ENCODE results near the gene SEL1L. TPM values are rescaled to one million over a fixed set of nuclear protein-coding genes. Genes with fewer than 3 reads are reported as not detected.

The SEL1L gene
- total and polyA plus RNA-seq, 2 of the 13 experiments (the other 11 are each of a cell fraction or from before 2014, with no cell fraction given) = 15.3 to 61.0 TPM

DNA sequence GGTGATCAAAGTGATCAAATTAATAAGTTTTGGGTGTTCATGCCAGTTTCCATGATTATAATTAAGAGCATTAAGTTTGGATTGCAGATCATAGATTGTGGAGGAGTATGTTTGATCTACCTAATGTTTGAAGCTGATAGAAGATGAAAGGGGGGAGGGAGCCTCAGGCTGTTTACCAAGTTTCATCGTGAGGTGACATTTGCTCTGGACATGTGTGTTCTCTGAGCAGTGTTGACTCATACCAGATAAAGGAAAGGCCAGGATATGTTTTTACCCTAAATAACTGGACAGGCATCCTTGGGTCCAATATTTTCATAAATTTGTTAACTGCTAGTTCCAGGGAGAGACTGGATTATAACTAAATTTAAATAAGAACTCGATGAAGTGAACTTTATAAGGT, 3.5 kb upstream of the SEL1L start (continued):
- TF ChIP-seq RAD51 (IDR thresholded peaks at IDR 0.05; ENCODE audit: borderline replicate concordance) (no peak), ZNF816 (CRISPR knock-in tag; IDR thresholded peaks at IDR 0.05; ENCODE audit: borderline replicate concordance) (no peak), ZNF333 (CRISPR knock-in tag; IDR thresholded peaks at IDR 0.05; ENCODE audit: borderline replicate concordance) (no peak), RFXAP (CRISPR knock-in tag; IDR thresholded peaks at IDR 0.05; ENCODE audit: borderline replicate concordance) (no peak), RFX1 (IDR thresholded peaks at IDR 0.05) (no peak), MED1 (CRISPR knock-in tag; IDR thresholded peaks at IDR 0.05) (peak; percentile 60), HNF1A (IDR thresholded peaks at IDR 0.05; ENCODE audit: low read depth) (0 out of 2 replicates have a peak, but pooled peaks have one; percentile 26), HNF1A (CRISPR knock-in tag; IDR thresholded peaks at IDR 0.05; ENCODE audit: borderline replicate concordance) (peak; percentile 41; the same call in 1 of the 2 replicates), FOXA3 (CRISPR knock-in tag; IDR thresholded peaks at IDR 0.05) (peak; percentile 90), HOMEZ (CRISPR knock-in tag; IDR thresholded peaks at IDR 0.05; ENCODE audit: low read depth) (peak; percentile 62; the same call in 1 of the 2 replicates), FOXK1 (CRISPR knock-in tag; IDR thresholded peaks at IDR 0.05; ENCODE audit: borderline replicate concordance, low read depth) (peak; percentile 57; the same call in 1 of the 2 replicates), POLR2AphosphoS5 (IDR thresholded peaks at IDR 0.05; ENCODE audit: low read depth, low read length) (no peak), ZNF232 (CRISPR knock-in tag; IDR thresholded peaks at IDR 0.05; ENCODE audit: borderline replicate concordance) (no peak), AHDC1 (CRISPR knock-in tag; IDR thresholded peaks at IDR 0.05; ENCODE audit: borderline replicate concordance) (peak; percentile 74; the same call in 1 of the 2 replicates)
- TF ChIP-seq, protein P1, sequence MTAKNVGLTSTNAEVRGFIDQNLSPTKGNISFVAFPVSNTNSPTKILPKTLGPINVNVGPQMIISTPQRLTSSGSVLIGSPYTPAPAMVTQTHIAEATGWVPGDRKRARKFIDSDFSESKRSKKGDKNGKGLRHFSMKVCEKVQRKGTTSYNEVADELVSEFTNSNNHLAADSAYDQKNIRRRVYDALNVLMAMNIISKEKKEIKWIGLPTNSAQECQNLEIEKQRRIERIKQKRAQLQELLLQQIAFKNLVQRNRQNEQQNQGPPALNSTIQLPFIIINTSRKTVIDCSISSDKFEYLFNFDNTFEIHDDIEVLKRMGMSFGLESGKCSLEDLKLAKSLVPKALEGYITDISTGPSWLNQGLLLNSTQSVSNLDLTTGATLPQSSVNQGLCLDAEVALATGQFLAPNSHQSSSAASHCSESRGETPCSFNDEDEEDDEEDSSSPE (CRISPR knock-in tag; IDR thresholded peaks at IDR 0.05) = no peak
- TF ChIP-seq, protein P2, sequence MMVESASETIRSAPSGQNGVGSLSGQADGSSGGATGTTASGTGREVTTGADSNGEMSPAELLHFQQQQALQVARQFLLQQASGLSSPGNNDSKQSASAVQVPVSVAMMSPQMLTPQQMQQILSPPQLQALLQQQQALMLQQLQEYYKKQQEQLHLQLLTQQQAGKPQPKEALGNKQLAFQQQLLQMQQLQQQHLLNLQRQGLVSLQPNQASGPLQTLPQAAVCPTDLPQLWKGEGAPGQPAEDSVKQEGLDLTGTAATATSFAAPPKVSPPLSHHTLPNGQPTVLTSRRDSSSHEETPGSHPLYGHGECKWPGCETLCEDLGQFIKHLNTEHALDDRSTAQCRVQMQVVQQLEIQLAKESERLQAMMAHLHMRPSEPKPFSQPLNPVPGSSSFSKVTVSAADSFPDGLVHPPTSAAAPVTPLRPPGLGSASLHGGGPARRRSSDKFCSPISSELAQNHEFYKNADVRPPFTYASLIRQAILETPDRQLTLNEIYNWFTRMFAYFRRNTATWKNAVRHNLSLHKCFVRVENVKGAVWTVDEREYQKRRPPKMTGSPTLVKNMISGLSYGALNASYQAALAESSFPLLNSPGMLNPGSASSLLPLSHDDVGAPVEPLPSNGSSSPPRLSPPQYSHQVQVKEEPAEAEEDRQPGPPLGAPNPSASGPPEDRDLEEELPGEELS (CRISPR knock-in tag; IDR thresholded peaks at IDR 0.05) = peak; percentile 72; the same call in 1 of the 2 replicates
